RWPE1 (cell line): Measurements from ENCODE around the gene PCDHB10.
"Not testable (repeated sequence)": the region's sequence is repeated elsewhere in the genome, so short reads cannot be mapped to it uniquely, and the experiment has no call there.

Experiments
- CTCF ChIA-PET: fragments of 350-600 bp; sonication (Branson Sonifier 250); formaldehyde crosslinking; extraction: SDS; loops from one replicate; lab custom pipeline; 2021; lab: Yijun Ruan, JAX
- POLR2A ChIA-PET: fragments of 400-600 bp; formaldehyde crosslinking; extraction: SDS; loops from one replicate; lab custom pipeline; 2020; ENCODE audit warnings: antibody characterized with exemption; ENCODE audit not compliant: low non-redundant PET; lab: Yijun Ruan, JAX
- DNase-seq: peaks from one replicate; pipeline ENCODE4 v3.0.0; 2012; ENCODE audit warnings: low spot score
- H3K27ac ChIP-seq: fragments of 450-650 bp; 2 replicates; pipeline ENCODE4 v1.5.1; 2017
- CTCF ChIP-seq: fragments of 450-650 bp; conservative IDR thresholded peaks from 2 replicates; pipeline ENCODE4 v1.5.1; 2017; ENCODE audit warnings: low read depth, mild to moderate bottlenecking

Gene PCDHB10

GRCh38 chr5:141223112-141223783, 31.1 kb downstream of the PCDHB10 start, which contains the start of gene PCDHB14:
PCDHB14 (plus strand) TSS chr5:141223343; CDS start chr5:141223506, 163 bp downstream.
- ChIA-PET POLR2A (no interaction called here), CTCF (interaction anchor here (0.6 to 2.9 kb wide), 26 partner anchors 11 to 1043 kb away, joined by 3 to 12 read pairs (median 4); partner anchors contain the start of genes PCDHB10, PCDHB11, PCDHGA2 and PCDHGB3)
- TF ChIP-seq CTCF: peak; percentile 57; the same call in 1 of the 2 replicates

GRCh38 chr5:141224844-141225243, 32.7 kb downstream of the PCDHB10 start:
- POLR2A ChIA-PET, H3K27ac ChIP-seq, DNase-seq: not testable (repeated sequence)
- CTCF ChIA-PET: interaction anchor here (2.9 kb wide), 1 partner anchor 300 kb away, joined by 12 read pairs; no protein-coding TSS in a partner anchor

More at GRCh38 chr5:141223112-141223783, 31.1 kb downstream of the PCDHB10 start, which contains the start of gene PCDHB14:
- DNase-seq: peak; percentile 60
- no peak within 1 kb of the TSS for H3K27ac ChIP-seq

- CTCF ChIA-PET: interaction anchor here (0.6 kb wide), 2 partner anchors 356 to 428 kb away, joined by 3 read pairs; partner anchors contain the start of gene PCDHA11
- H3K27ac ChIP-seq, POLR2A ChIA-PET, DNase-seq: not testable (repeated sequence)
Observed at GRCh38 chr5:141225421-141225820, 33.3 kb downstream of the PCDHB10 start.

- no peak overlapping the region for H3K27ac ChIP-seq
- TF ChIP-seq CTCF: peak; percentile 67
- ChIA-PET CTCF (interaction anchor here (0.6 to 1.5 kb wide), 7 partner anchors 11 to 924 kb away, joined by 3 to 6 read pairs (median 4); partner anchors contain the start of genes PCDHB12 and PCDHB14), POLR2A (no interaction called here)
- DNase-seq: no peak
Observed at GRCh38 chr5:141234109-141234667, 42.0 kb downstream of the PCDHB10 start.

GRCh38 chr5:141235922-141236321, 43.8 kb downstream of the PCDHB10 start:
- CTCF ChIA-PET, POLR2A ChIA-PET, DNase-seq: not testable (repeated sequence)

GRCh38 chr5:141236516-141237313, 44.6 kb downstream of the PCDHB10 start:
- ChIA-PET POLR2A (no interaction called here), CTCF (interaction anchor here (0.6 kb wide), 1 partner anchor 245 kb away, joined by 4 read pairs; no protein-coding TSS in a partner anchor)
- no peak for TF ChIP-seq CTCF
- no peak overlapping the region for H3K27ac ChIP-seq
- no peak for DNase-seq

More at GRCh38 chr5:141235922-141236321, 43.8 kb downstream of the PCDHB10 start:
- not testable (repeated sequence) for H3K27ac ChIP-seq

- TF ChIP-seq CTCF: no peak
- ChIA-PET CTCF (no interaction called here), POLR2A (no interaction called here)
- no peak for DNase-seq
- no peak overlapping the region for H3K27ac ChIP-seq
Observed at GRCh38 chr5:141241496-141241895, 49.3 kb downstream of the PCDHB10 start.
